Neural crest cell (in vitro differentiated cells): ENCODE measurements around the gene STX19. TPM values are rescaled to one million over a fixed set of nuclear protein-coding genes. Genes with fewer than 3 reads are reported as not detected.
"Not testable (repeated sequence)": the region's sequence is repeated elsewhere in the genome, so short reads cannot be mapped to it uniquely, and the experiment has no call there.

Source experiments
- DNase-seq: peaks from one replicate; pipeline ENCODE4 v3.0.0; 2021; ENCODE audit warnings: low read depth, mixed read lengths, low spot score
- H3K27ac Mint-ChIP-seq: one replicate; pipeline ENCODE4 v1.8.0; 2021; ENCODE audit warnings: mild to moderate bottlenecking, mixed read lengths; ENCODE audit not compliant: unreplicated experiment
- H3K27me3 Mint-ChIP-seq: 2 replicates; pipeline ENCODE4 v1.8.0; 2021; ENCODE audit warnings: low read depth, mild to moderate bottlenecking, mixed read lengths
- H3K36me3 Mint-ChIP-seq: 2 replicates; pipeline ENCODE4 v1.8.0; 2021; ENCODE audit warnings: low read depth, mild to moderate bottlenecking, mixed read lengths
- H3K4me1 Mint-ChIP-seq: 2 replicates; pipeline ENCODE4 v1.8.0; 2021; ENCODE audit warnings: mixed read lengths
- H3K4me3 Mint-ChIP-seq: one replicate; pipeline ENCODE4 v1.8.0; 2021; ENCODE audit warnings: mild to moderate bottlenecking, mixed read lengths
- H3K9me3 Mint-ChIP-seq: 2 replicates; pipeline ENCODE4 v1.8.0; 2021; ENCODE audit warnings: mixed read lengths
- CTCF ChIP-seq: fragments of 200-600 bp; sonication (generic); conservative IDR thresholded peaks from 2 replicates; pipeline ENCODE4 v1.5.0; 2021; ENCODE audit warnings: antibody characterized with exemption, mild to moderate bottlenecking
- total RNA-seq: library from RNA; stranded (reverse); gene quantifications from 2 replicates; pipeline ENCODE4 v1.2.1, GENCODE V29; 2021

Gene STX19
- total RNA-seq, 1 donor from 2014 or later: not detected

GRCh38 chr3:93969443-93969842 lies 59.0 kb downstream of the STX19 start:
- TF ChIP-seq CTCF: no peak
- no peak for DNase-seq
- no peaks in the 10 kb centered on the region for H3K27me3 Mint-ChIP-seq
- H3K9me3 Mint-ChIP-seq: peaks cover 3% of the 10 kb centered on the region
- no peak overlapping the region for H3K4me3 Mint-ChIP-seq
- H3K27ac Mint-ChIP-seq: no peak overlapping the region
- peaks cover 13% of the 10 kb centered on the region for H3K4me1 Mint-ChIP-seq
- H3K36me3 Mint-ChIP-seq: peaks cover 12% of the 10 kb centered on the region

DNA sequence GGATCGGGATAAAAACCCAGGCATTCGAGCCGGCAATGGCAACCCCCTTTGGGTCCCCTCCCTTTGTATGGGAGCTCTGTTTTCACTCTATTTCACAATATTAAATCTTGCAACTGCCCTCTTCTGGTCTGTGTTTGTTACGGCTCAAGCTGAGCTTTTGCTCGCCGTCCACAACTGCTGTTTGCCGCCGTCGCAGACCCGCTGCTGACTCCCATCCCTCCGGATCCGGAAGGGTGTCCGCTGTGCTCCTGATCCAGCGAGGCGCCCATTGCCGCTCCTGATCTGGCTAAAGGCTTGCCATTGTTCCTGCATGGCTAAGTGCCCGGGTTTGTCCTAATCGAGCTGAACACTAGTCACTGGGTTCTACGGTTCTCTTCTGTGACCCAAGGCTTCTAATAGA lies 63.3 kb downstream of the STX19 start:
- not testable (repeated sequence) for H3K9me3 Mint-ChIP-seq, H3K4me3 Mint-ChIP-seq, H3K27ac Mint-ChIP-seq, H3K27me3 Mint-ChIP-seq, H3K4me1 Mint-ChIP-seq, DNase-seq
- peaks cover 16% of the 10 kb centered on the region for H3K36me3 Mint-ChIP-seq

Other genes starting within 250 kb of the STX19 start
- gene PROS1, start 54.7 kb downstream of the STX19 start, total RNA-seq: 11.6 and 12.0 TPM in 2 replicates
- 15.6 and 20.8 TPM in 2 replicates for gene ARL13B, start 48.4 kb downstream of the STX19 start, total RNA-seq
- gene DHFR2, start 34.3 kb upstream of the STX19 start, total RNA-seq: 5.2 and 6.6 TPM in 2 replicates
- gene NSUN3, start 34.5 kb upstream of the STX19 start, total RNA-seq: 12.0 and 13.0 TPM in 2 replicates